ENCODE measurements around the gene SPPL3. TPM values are rescaled to one million over a fixed set of nuclear protein-coding genes. Genes with fewer than 3 reads are reported as not detected.

Gene SPPL3
- total RNA-seq, 2 experiments from 2014 or later: 38.3 to 43.4 TPM

- POLR2A ChIA-PET: no interaction called here
- Mint-ChIP-seq H3K36me3 (ENCODE audit: low read depth) (peaks cover 19% of the 10 kb centered on the region), H3K9me3 (no peaks in the 10 kb centered on the region), H3K4me1 (ENCODE audit: low read depth) (no peaks in the 10 kb centered on the region), H3K27ac (no peak overlapping the region), H3K4me3 (no peak overlapping the region), H3K27me3 (no peaks in the 10 kb centered on the region)
- intact Hi-C loops (cut with DNase I, micrococcal nuclease): no loop called here
- no peak for DNase-seq
- ATAC-seq (ENCODE audit: poor library complexity): no peak
- no peak for TF ChIP-seq CTCF (IDR thresholded peaks at IDR 0.05)
- no peaks in the 10 kb centered on the region for H3K36me3 ChIP-seq (ENCODE audit: insufficient read depth, low read length)
- no peak overlapping the region for H3K4me3 ChIP-seq (ENCODE audit: low read length)
- H3K9me3 ChIP-seq (ENCODE audit: control insufficient read depth in 1 of 2, insufficient read depth in 1 of 2, low read length in 2 of 2): no peaks in the 10 kb centered on the region
- no peaks in the 10 kb centered on the region for H3K4me1 ChIP-seq (ENCODE audit: insufficient read depth, low read length)
- H3K27me3 ChIP-seq (ENCODE audit: control insufficient read depth in 1 of 2, insufficient read depth in 2 of 2, low read length in 2 of 2): no peaks in the 10 kb centered on the region
- CTCF ChIA-PET: no interaction called here
- no peak overlapping the region for H3K27ac ChIP-seq (ENCODE audit: low read depth in 1 of 2, low read length in 2 of 2)
These were observed 167.5 kb downstream of the SPPL3 start for GRCh38 chr12:120736404-120737331.

DNA sequence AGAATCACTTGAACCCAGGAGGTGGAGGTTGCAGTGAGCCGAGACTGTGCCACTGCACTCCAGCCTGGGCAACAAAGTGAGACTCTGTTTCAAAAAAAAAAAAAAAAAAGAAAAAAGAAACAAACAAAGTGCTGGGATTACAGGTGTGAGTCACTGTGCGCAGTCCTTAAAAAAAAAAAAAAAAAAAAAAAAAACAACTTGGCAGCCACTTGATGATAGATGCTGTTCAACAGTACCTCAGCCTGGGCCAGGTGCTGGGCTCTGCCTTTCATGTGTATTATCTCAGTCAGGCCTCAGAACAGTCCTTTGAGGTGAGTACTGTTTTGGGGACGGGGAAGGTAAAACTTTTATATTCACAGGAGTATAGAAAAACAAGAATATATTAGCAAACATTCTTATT lies 169.0 kb downstream of the SPPL3 start:
- Histone ChIP-seq H3K27me3 (ENCODE audit: control insufficient read depth in 1 of 2, insufficient read depth in 2 of 2, low read length in 2 of 2) (no peaks in the 10 kb centered on the region), H3K9me3 (ENCODE audit: control insufficient read depth in 1 of 2, insufficient read depth in 1 of 2, low read length in 2 of 2) (no peaks in the 10 kb centered on the region), H3K4me3 (ENCODE audit: low read length) (no peak overlapping the region), H3K36me3 (ENCODE audit: insufficient read depth, low read length) (peaks cover 5% of the 10 kb centered on the region), H3K27ac (ENCODE audit: low read depth in 1 of 2, low read length in 2 of 2) (no peak overlapping the region), H3K4me1 (ENCODE audit: insufficient read depth, low read length) (no peaks in the 10 kb centered on the region)
- Mint-ChIP-seq H3K4me3 (no peak overlapping the region), H3K36me3 (ENCODE audit: low read depth) (peaks cover 25% of the 10 kb centered on the region), H3K27ac (no peak overlapping the region), H3K9me3 (no peaks in the 10 kb centered on the region), H3K4me1 (ENCODE audit: low read depth) (no peaks in the 10 kb centered on the region), H3K27me3 (no peaks in the 10 kb centered on the region)
- ChIA-PET CTCF (no interaction called here), POLR2A (no interaction called here)
- TF ChIP-seq CTCF (IDR thresholded peaks at IDR 0.05): no peak
- intact Hi-C loops (cut with DNase I, micrococcal nuclease): no loop called here
- ATAC-seq (ENCODE audit: poor library complexity) (no peak), DNase-seq (no peak)

- Histone ChIP-seq H3K4me3 (ENCODE audit: low read length) (no peak overlapping the region), H3K9me3 (ENCODE audit: control insufficient read depth in 1 of 2, insufficient read depth in 1 of 2, low read length in 2 of 2) (no peaks in the 10 kb centered on the region), H3K4me1 (ENCODE audit: insufficient read depth, low read length) (no peaks in the 10 kb centered on the region), H3K27me3 (ENCODE audit: control insufficient read depth in 1 of 2, insufficient read depth in 2 of 2, low read length in 2 of 2) (no peaks in the 10 kb centered on the region), H3K27ac (ENCODE audit: low read depth in 1 of 2, low read length in 2 of 2) (no peak overlapping the region), H3K36me3 (ENCODE audit: insufficient read depth, low read length) (peaks cover 5% of the 10 kb centered on the region)
- no peak for TF ChIP-seq CTCF (IDR thresholded peaks at IDR 0.05)
- ChIA-PET POLR2A (no interaction called here), CTCF (no interaction called here)
- DNase-seq (no peak), ATAC-seq (ENCODE audit: poor library complexity) (no peak)
- Mint-ChIP-seq H3K9me3 (no peaks in the 10 kb centered on the region), H3K27me3 (no peaks in the 10 kb centered on the region), H3K4me1 (ENCODE audit: low read depth) (no peaks in the 10 kb centered on the region), H3K36me3 (ENCODE audit: low read depth) (peaks cover 33% of the 10 kb centered on the region), H3K27ac (no peak overlapping the region), H3K4me3 (no peak overlapping the region)
- intact Hi-C loops (cut with DNase I, micrococcal nuclease): no loop called here
These were observed 169.9 kb downstream of the SPPL3 start for GRCh38 chr12:120734210-120734609.
